SIG-M5 (cell line): Measurements from ENCODE around the gene ECE2.
"Not testable (repeated sequence)": the region's sequence is repeated elsewhere in the genome, so short reads cannot be mapped to it uniquely, and the experiment has no call there.

ENCODE experiments used
- DNase-seq: peaks from one replicate; lab custom pipeline; 2025; lab: John Stamatoyannopoulos, UW

Gene ECE2

DNA sequence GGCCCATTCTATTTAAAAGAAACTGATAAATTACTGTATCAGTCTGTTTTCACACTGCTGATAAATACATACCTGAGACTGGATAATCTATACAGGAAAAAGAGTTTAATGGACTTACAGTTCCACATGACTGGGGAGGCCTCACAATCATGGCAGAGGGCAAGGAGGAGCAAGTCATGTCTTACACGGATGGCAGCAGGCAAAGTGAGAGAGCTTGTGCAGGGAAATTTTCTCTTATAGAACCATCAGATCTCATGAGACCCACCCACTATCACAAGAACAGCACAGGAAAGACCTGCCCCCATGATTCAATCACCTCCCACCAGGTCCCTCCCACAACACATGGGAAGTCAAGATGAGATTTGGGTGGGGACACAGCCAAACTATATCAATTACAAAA, 8.6 kb upstream of the ECE2 start:
- DNase-seq: not testable (repeated sequence)

- no peak for DNase-seq
Measured at GRCh38 chr3:184272269-184272668, 3.6 kb upstream of the ECE2 start.

- no peak for DNase-seq
Measured at GRCh38 chr3:184275381-184275701, 481 bp upstream of the ECE2 start.

- no peak for DNase-seq
Measured at GRCh38 chr3:184277366-184277765, 1.5 kb downstream of the ECE2 start.

GRCh38 chr3:184282941-184283340, 7.1 kb downstream of the ECE2 start:
- DNase-seq: no peak

- DNase-seq: no peak
Measured at GRCh38 chr3:184283681-184284080, 7.9 kb downstream of the ECE2 start.

DNA sequence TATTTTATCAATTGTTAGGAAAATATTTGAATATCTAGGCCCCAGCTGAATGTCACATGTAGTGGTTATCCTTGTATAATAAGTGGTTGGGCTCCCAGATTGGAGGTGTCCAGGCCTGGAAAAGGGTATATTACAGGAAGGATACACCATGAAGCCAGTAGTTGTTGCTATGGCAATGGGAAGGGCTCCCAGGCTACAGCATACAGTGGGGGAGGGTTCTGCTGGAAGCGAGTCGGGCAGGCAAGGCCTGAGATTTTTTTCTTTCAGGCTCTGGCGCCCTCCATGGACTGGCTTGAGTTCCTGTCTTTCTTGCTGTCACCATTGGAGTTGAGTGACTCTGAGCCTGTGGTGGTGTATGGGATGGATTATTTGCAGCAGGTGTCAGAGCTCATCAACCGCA, 8.9 kb downstream of the ECE2 start:
- DNase-seq: no peak

DNA sequence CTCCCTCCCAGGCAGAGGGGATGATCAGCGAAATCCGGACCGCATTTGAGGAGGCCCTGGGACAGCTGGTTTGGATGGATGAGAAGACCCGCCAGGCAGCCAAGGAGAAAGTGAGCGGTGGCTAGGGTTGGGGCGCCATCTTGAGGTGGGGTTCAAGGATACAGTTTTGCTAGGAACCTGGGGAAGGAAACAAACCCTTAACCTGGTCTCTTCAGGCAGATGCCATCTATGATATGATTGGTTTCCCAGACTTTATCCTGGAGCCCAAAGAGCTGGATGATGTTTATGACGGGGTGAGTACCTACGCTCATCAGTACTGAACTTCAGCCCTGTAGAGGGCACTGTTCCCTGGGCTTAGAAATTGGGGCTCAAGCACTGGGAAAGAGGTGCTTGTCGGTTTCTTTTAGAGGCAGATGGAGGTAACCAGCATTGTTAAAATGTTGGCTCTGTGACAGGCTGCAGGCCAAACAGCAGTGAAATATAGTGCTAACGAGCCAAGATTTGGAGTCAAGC, 13.7 kb downstream of the ECE2 start:
- DNase-seq: peak; percentile 11

DNA sequence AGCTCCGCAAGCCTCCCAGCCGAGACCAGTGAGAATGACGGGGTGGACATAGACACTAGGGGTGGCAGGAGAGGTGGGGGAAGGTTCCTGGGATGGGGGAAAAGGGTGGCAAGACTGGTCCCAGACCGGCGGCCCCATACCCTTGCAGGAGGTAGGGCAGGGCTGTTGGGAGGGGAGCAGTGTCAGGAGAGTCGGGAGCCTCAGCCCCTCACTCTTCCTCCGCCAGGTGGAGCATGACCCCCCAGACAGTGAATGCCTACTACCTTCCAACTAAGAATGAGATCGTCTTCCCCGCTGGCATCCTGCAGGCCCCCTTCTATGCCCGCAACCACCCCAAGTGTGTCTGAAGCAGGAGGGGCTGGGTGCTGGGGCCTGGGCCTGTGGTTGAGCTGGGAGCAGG, 14.5 kb downstream of the ECE2 start:
- DNase-seq: no peak

DNA sequence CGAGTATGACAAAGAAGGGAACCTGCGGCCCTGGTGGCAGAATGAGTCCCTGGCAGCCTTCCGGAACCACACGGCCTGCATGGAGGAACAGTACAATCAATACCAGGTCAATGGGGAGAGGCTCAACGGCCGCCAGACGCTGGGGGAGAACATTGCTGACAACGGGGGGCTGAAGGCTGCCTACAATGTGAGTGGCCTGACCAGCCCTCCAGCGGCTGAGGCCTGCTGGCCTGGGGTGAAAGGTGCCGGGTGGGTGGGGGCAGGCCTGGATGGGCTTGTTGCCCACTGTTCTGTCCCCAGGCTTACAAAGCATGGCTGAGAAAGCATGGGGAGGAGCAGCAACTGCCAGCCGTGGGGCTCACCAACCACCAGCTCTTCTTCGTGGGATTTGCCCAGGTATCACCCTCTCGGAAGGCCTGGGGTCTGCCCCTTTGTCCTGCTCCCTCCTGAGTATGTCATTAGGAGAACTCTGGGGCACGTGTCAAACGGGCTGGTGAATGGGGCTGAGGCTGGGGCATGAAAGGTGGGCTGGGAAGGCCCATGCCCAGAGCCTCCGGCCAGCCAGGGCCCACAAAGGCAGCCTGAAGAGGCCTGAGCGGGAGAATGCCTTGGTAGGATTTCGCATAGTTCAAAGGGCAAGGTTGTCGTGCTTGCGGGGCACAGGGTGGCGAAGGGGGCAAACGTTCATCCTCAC, 15.4 kb downstream of the ECE2 start:
- no peak for DNase-seq

DNA sequence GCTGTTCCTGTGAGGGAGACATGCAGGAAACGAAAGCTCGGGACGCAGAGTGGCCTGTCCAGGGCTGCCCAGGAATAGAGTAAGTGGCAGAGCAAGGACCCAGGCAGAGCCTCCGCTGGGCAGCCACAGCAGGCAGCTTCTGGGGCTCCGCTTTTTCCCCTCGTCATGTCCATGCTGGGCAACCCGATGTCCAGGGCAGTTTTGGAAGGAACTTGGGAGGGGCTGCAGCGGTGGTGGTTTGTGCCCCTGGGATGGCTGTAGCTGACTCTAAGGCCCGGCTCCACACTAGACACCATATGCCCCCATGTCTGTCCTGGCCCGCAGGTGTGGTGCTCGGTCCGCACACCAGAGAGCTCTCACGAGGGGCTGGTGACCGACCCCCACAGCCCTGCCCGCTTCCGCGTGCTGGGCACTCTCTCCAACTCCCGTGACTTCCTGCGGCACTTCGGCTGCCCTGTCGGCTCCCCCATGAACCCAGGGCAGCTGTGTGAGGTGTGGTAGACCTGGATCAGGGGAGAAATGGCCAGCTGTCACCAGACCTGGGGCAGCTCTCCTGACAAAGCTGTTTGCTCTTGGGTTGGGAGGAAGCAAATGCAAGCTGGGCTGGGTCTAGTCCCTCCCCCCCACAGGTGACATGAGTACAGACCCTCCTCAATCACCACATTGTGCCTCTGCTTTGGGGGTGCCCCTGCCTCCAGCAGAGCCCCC, 16.1 kb downstream of the ECE2 start:
- DNase-seq: no peak

DNA sequence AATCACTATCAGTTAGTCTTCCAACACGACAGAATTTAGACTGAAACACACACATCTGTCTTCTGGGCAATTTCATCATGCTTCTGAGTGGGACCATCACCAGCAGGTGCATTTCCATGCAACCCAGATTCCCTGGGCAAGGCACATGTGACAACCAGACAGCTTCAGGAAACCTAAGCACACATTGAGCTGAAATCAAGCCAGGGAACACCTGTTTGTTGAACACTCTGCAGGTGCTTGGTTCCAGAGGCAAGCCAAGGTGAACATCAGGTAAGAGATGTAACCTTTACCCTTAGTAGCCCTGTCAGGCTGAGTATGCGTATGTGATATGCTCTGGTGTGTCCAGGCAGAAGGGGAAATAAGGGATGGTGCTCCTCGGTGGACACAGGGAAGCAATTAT, 19.9 kb downstream of the ECE2 start:
- no peak for DNase-seq

GRCh38 chr3:184296616-184297015, 20.8 kb downstream of the ECE2 start:
- DNase-seq: no peak

DNA sequence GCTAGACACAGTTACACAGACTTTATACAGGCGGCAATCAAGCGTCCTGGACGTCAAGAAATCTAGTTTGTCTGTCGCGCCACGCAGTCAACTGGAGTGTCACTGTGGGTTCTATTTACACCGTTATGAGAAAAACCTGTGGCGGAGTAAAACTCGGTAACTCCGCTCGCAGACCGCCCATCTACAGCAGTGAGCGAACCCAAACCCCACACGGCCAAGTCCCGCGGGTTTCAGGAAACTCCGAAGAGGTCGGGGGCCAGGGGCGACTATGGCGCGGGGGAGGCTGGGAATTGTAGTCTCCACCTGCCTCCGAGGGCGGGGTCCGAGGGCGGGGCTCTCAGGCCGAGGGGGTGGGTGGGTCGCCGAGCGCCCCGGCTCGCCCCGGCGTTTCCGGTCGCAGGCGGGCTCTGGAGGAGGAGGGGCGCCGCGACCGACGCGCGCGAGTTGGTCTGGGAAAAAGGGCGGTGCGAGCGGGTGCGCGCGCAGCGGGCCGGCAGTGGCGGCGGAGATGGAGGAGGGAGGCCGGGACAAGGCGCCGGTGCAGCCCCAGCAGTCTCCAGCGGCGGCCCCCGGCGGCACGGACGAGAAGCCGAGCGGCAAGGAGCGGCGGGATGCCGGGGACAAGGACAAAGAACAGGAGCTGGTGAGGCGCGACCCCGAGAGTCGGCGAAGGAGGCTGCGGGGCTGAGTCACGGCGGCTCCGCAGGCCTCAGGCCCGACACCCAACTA, 23.1 kb downstream of the ECE2 start, which contains the start of gene PSMD2:
PSMD2 (plus strand) TSS at position 483 of the 729 bp plus-strand sequence; CDS start at position 509, 26 bp downstream.
- peak; percentile 86 for DNase-seq

GRCh38 chr3:184299488-184300377, 23.9 kb downstream of the ECE2 start:
- no peak for DNase-seq

GRCh38 chr3:184300378-184300720, 24.5 kb downstream of the ECE2 start:
- no peak for DNase-seq

DNA sequence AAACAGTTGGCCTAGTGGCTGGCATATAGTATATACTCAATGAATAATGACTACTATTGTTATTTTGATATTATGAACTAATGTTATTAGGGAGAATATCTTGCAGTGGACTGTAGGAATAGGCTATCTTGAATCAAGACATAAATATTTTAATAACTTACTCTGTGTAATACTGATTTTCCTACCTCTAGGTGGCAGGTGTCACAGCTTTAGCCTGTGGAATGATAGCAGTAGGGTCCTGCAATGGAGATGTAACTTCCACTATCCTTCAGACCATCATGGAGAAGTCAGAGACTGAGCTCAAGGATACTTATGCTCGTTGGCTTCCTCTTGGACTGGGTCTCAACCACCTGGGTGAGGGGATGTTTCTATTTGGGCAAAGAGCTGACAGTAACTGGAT, 29.8 kb downstream of the ECE2 start:
- DNase-seq: no peak

- DNase-seq: no peak
Measured at GRCh38 chr3:184306341-184306972, 30.6 kb downstream of the ECE2 start.

DNA sequence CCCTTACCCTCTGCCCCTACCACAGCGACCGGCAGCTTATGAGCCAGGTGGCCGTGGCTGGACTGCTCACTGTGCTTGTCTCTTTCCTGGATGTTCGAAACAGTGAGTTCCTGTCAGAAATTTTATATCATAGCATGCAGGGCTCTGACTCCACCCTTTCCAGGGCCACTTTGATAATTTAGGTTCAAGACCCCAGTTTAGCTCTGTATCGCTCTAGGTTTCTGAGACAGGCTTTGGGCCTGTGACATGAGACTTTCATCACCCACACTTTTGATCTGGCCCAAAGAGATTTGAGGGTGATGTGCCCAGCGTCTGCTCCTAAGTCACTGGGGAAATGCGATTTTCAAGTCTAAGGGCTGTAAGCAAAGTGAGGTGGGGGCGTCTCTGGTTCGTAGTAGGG, 32.1 kb downstream of the ECE2 start:
- no peak for DNase-seq

- DNase-seq: no peak
Measured at GRCh38 chr3:184308744-184309143, 32.9 kb downstream of the ECE2 start.

DNA sequence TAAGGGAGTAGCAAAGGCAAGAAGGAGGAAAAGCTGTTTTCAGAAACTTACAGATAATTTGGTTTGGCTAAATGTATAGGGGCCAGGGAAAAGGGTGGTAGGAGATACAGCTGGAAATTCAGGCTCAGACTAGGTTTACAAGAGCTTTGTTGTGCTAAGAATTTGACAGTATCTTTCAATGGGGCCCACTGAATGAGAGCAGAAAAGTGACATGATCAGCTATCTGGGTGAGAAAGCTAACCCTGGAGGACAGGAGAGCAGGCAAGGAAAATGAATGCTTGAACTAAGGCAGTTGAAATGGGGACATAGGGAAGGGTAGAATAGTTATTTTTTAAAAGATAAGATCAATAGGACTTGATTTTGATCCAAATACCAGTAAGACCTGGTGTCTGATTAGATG, 35.8 kb downstream of the ECE2 start:
- DNase-seq: no peak

- peak; percentile 50 for DNase-seq
Measured at GRCh38 chr3:184314363-184314699, 38.5 kb downstream of the ECE2 start, which contains the start of gene EIF4G1. TSS of gene EIF4G1 (plus strand) at chr3:184314606. CDS start at chr3:184315797, 1,191 bp downstream.
